Measurements from ENCODE around the gene SART1. TPM values are rescaled to one million over a fixed set of nuclear protein-coding genes. Genes with fewer than 3 reads are reported as not detected.

Gene SART1
- total and polyA plus RNA-seq, 10 donors, result 26.6 to 117 (median 61.9) TPM

DNA sequence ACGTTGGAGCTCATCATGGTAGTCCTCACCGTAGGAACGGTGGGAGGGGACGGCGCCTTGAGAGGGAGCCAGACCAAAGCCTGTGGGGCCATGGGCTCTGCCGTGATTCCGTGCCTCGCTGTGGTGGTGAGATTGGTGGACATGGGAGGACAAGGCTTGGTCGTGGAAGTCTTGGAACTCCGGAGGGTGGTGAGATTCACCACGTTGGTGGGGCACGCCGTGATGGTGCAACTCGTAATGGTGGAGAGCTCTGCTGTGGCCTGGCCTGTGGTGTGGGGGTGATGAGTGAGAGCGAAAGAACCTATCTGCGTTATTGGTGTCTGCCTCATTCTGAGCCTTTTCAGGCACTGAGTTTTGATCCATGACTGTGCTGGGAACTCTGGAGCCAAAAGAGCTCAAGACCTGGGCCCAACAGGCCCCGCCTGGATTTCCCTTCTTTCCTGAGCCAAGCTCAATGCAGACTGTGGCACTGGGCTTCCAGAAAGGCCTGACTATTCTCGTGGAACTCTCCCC is 64.5 kb downstream of the SART1 start, which contains the start of gene CATSPER1:
CATSPER1 (minus strand) TSS at position 463 of the 513 bp plus-strand sequence; CDS start at position 363, 100 bp downstream.
- Histone ChIP-seq H3K9me3 (no peaks in the 10 kb centered on the region), H3K4me3 (no peak within 1 kb of the TSS), H3K4me1 (peaks cover 6 to 22% (median 19%) of the 10 kb centered on the region in 6 donors), H3K27ac (no peak within 1 kb of the TSS), H3K27me3 (replicated peaks in 1 of 7) (peaks cover 0 to 19% (median 4%) of the 10 kb centered on the region in 7 donors), H3K36me3 (no peaks in the 10 kb centered on the region)
- DNase-seq, result no peak
- intact Hi-C loops (cut with DNase I; ENCODE audit: low total_unique reads), result no loop called here
- WGBS, 5 donors, result 86 to 92% (median 90%) methylated on average over 16 to 18 of the region's 18 CpGs
- TF ChIP-seq POLR2A (IDR thresholded peaks at IDR 0.05) (no peak), POLR2AphosphoS5 (IDR thresholded peaks at IDR 0.05) (no peak), CTCF (IDR thresholded peaks at IDR 0.05 in 8 of 11, conservative IDR thresholded peaks at IDR 0.05 in 3 of 11) (no peak)

Other genes starting within 250 kb of the SART1 start
- gene KAT5, start 249.5 kb upstream of the SART1 start, total RNA-seq, result 10 to 100 TPM; 55.0 to 85.8 (median 63.6) TPM
- 100 to 1,000 TPM in 1 of 3 donors, 10 to 100 TPM in 2; 55.3 to 103 (median 72.4) TPM for gene KAT5, start 249.5 kb upstream of the SART1 start, polyA plus RNA-seq
- 100 to 1,000 TPM in 2 of 7 donors, 10 to 100 TPM in 5; 51.0 to 141 (median 54.4) TPM for gene RNASEH2C, start 240.9 kb upstream of the SART1 start, total RNA-seq
- gene RNASEH2C, start 240.9 kb upstream of the SART1 start, polyA plus RNA-seq, result 100 to 1,000 TPM in 2 of 3 donors, 10 to 100 TPM in 1; 56.3 to 124 (median 112) TPM
- gene AP5B1, start 180.8 kb upstream of the SART1 start, total RNA-seq, result 10 to 100 TPM; 28.9 to 58.9 (median 33.1) TPM
- gene AP5B1, start 180.8 kb upstream of the SART1 start, polyA plus RNA-seq, result 10 to 100 TPM in 1 of 3 donors, 1 to 10 TPM in 2; 2.8 to 12.6 (median 3.3) TPM
- under 1 TPM in 2 of 7 donors, not detected in 5; 0.14 to 0.47 TPM for gene OVOL1, start 174.7 kb upstream of the SART1 start, total RNA-seq
- under 1 TPM in 2 of 3 donors, not detected in 1; 0.03 to 0.06 TPM for gene OVOL1, start 174.7 kb upstream of the SART1 start, polyA plus RNA-seq
- 1 to 10 TPM in 2 of 7 donors, under 1 TPM in 3, not detected in 2; 0.22 to 1.2 (median 0.77) TPM for gene SNX32, start 127.8 kb upstream of the SART1 start, total RNA-seq
- 1 to 10 TPM in 1 of 3 donors, under 1 TPM in 2; 0.45 to 1.5 (median 0.89) TPM for gene SNX32, start 127.8 kb upstream of the SART1 start, polyA plus RNA-seq
- 1,000 to 10,000 TPM in 2 of 7 donors, 100 to 1,000 TPM in 5; 666 to 1,219 (median 868) TPM for gene CFL1, start 103.6 kb upstream of the SART1 start, total RNA-seq
- gene CFL1, start 103.6 kb upstream of the SART1 start, polyA plus RNA-seq, result 100 to 1,000 TPM; 562 to 869 (median 862) TPM
- gene MUS81, start 101.3 kb upstream of the SART1 start, total RNA-seq, result 10 to 100 TPM; 54.8 to 77.3 (median 65.5) TPM
- gene MUS81, start 101.3 kb upstream of the SART1 start, polyA plus RNA-seq, result 10 to 100 TPM; 71.2 to 93.5 (median 89.5) TPM
- gene EFEMP2, start 88.9 kb upstream of the SART1 start, total RNA-seq, result 10 to 100 TPM; 21.0 to 53.5 (median 38.4) TPM
- gene EFEMP2, start 88.9 kb upstream of the SART1 start, polyA plus RNA-seq, result 10 to 100 TPM; 22.5 to 39.1 (median 31.4) TPM
- gene CTSW, start 81.9 kb upstream of the SART1 start, total RNA-seq, result 10 to 100 TPM; 18.8 to 38.2 (median 29.5) TPM
- 10 to 100 TPM in 2 of 3 donors, 1 to 10 TPM in 1; 5.6 to 13.2 (median 10.8) TPM for gene CTSW, start 81.9 kb upstream of the SART1 start, polyA plus RNA-seq
- gene FIBP, start 73.3 kb upstream of the SART1 start, total RNA-seq, result 10 to 100 TPM; 52.3 to 79.0 (median 64.9) TPM
- gene FIBP, start 73.3 kb upstream of the SART1 start, polyA plus RNA-seq, result 10 to 100 TPM; 61.9 to 66.3 (median 62.3) TPM
- gene CCDC85B, start 71.1 kb upstream of the SART1 start, total RNA-seq, result 10 to 100 TPM; 38.7 to 61.7 (median 44.4) TPM
- gene CCDC85B, start 71.1 kb upstream of the SART1 start, polyA plus RNA-seq, result 100 to 1,000 TPM in 1 of 3 donors, 10 to 100 TPM in 2; 53.9 to 131 (median 96.2) TPM
- gene FOSL1, start 61.3 kb upstream of the SART1 start, total RNA-seq, result 1 to 10 TPM in 6 of 7 donors, under 1 TPM in 1; 0.42 to 5.4 (median 1.6) TPM
- 1 to 10 TPM in 2 of 3 donors, under 1 TPM in 1; 0.59 to 1.2 (median 1.2) TPM for gene FOSL1, start 61.3 kb upstream of the SART1 start, polyA plus RNA-seq
- gene C11orf68, start 42.7 kb upstream of the SART1 start, total RNA-seq, result 10 to 100 TPM; 22.0 to 40.9 (median 31.7) TPM
- gene C11orf68, start 42.7 kb upstream of the SART1 start, polyA plus RNA-seq, result 10 to 100 TPM; 34.3 to 44.9 (median 36.7) TPM
- gene DRAP1, start 42.3 kb upstream of the SART1 start, total RNA-seq, result 10 to 100 TPM; 58.3 to 84.2 (median 69.6) TPM
- 100 to 1,000 TPM; 116 to 123 (median 122) TPM for gene DRAP1, start 42.3 kb upstream of the SART1 start, polyA plus RNA-seq
- gene TSGA10IP, start 16.3 kb upstream of the SART1 start, total RNA-seq, result under 1 TPM in 1 of 7 donors, not detected in 6; 0.24 TPM
- gene TSGA10IP, start 16.3 kb upstream of the SART1 start, polyA plus RNA-seq, result under 1 TPM; 0.06 to 0.24 (median 0.14) TPM
- 10 to 100 TPM; 24.5 to 39.2 (median 35.5) TPM for gene EIF1AD, start 40.4 kb downstream of the SART1 start, total RNA-seq
- gene EIF1AD, start 40.4 kb downstream of the SART1 start, polyA plus RNA-seq, result 10 to 100 TPM; 14.3 to 22.0 (median 15.4) TPM
- 100 to 1,000 TPM in 3 of 7 donors, 10 to 100 TPM in 4; 50.5 to 139 (median 92.9) TPM for gene BANF1, start 40.8 kb downstream of the SART1 start, total RNA-seq
- 100 to 1,000 TPM; 151 to 219 (median 196) TPM for gene BANF1, start 40.8 kb downstream of the SART1 start, polyA plus RNA-seq
- not detected for gene CST6, start 50.3 kb downstream of the SART1 start, total RNA-seq
- 1 to 10 TPM in 1 of 3 donors, under 1 TPM in 2; 0.76 to 1.4 (median 0.93) TPM for gene CST6, start 50.3 kb downstream of the SART1 start, polyA plus RNA-seq
- gene CATSPER1, start 64.7 kb downstream of the SART1 start, total RNA-seq, result 1 to 10 TPM in 3 of 7 donors, under 1 TPM in 2, not detected in 2; 0.70 to 1.2 (median 1.1) TPM
- under 1 TPM; 0.30 to 0.51 (median 0.50) TPM for gene CATSPER1, start 64.7 kb downstream of the SART1 start, polyA plus RNA-seq
- gene GAL3ST3, start 87.4 kb downstream of the SART1 start, total RNA-seq, result not detected
- under 1 TPM; 0.03 to 0.04 (median 0.03) TPM for gene GAL3ST3, start 87.4 kb downstream of the SART1 start, polyA plus RNA-seq
- 100 to 1,000 TPM; 139 to 195 (median 164) TPM for gene SF3B2, start 90.6 kb downstream of the SART1 start, total RNA-seq
- gene SF3B2, start 90.6 kb downstream of the SART1 start, polyA plus RNA-seq, result 100 to 1,000 TPM in 1 of 3 donors, 10 to 100 TPM in 2; 77.5 to 104 (median 89.9) TPM
- gene PACS1, start 108.5 kb downstream of the SART1 start, total RNA-seq, result 100 to 1,000 TPM in 5 of 7 donors, 10 to 100 TPM in 2; 65.8 to 126 (median 110) TPM
- gene PACS1, start 108.5 kb downstream of the SART1 start, polyA plus RNA-seq, result 10 to 100 TPM; 20.6 to 35.1 (median 20.9) TPM

Data from spleen (tissue), 11 donors.